Ureter (tissue), 1 donor: ENCODE data around the gene BOD1L1. TPM values are rescaled to one million over a fixed set of nuclear protein-coding genes. Genes with fewer than 3 reads are reported as not detected.

ENCODE experiments used
- DNase-seq: peaks from one replicate; pipeline ENCODE4 v3.0.0-alpha.2; 2020; ENCODE audit warnings: low spot score
- total RNA-seq: library from RNA; stranded (reverse); gene quantifications from one replicate; pipeline ENCODE4 v1.2.4, GENCODE V29; 2023
- donor health status: DM: yes; HTN: yes; CAD: no.

Gene BOD1L1
- total RNA-seq, 1 donor from 2014 or later: 46.3 TPM

- DNase-seq: no peak
Measured at GRCh38 chr4:13525606-13526281, 101.8 kb downstream of the BOD1L1 start.

- no peak for DNase-seq
Measured at GRCh38 chr4:13524504-13525243, 102.9 kb downstream of the BOD1L1 start.

- no peak for DNase-seq
Measured at GRCh38 chr4:13523591-13524503, 103.7 kb downstream of the BOD1L1 start.

- DNase-seq: no peak
Measured at GRCh38 chr4:13523105-13523477, 104.4 kb downstream of the BOD1L1 start.

- DNase-seq: no peak
Measured at GRCh38 chr4:13522282-13523104, 105.0 kb downstream of the BOD1L1 start.

- DNase-seq: no peak
Measured at GRCh38 chr4:13521047-13521446, 106.5 kb downstream of the BOD1L1 start.

Other genes starting within 250 kb of the BOD1L1 start
- 17.1 TPM for gene RAB28, start 143.4 kb downstream of the BOD1L1 start, total RNA-seq
- not detected for gene NKX3-2, start 83.2 kb downstream of the BOD1L1 start, total RNA-seq